NT2/D1 (cell line): Measurements from ENCODE around the gene PCDHA12.

ENCODE experiments used
- SUZ12 ChIP-seq: IDR thresholded peaks from 2 replicates; pipeline ENCODE4 v1.6.1; 2011; ENCODE audit not compliant: insufficient read length, insufficient read depth; ENCODE audit errors: extremely low read depth
- YY1 ChIP-seq: IDR thresholded peaks from 2 replicates; pipeline ENCODE4 v1.6.1; 2011; ENCODE audit not compliant: insufficient read length, insufficient read depth
- ZNF274 ChIP-seq: IDR thresholded peaks from 2 replicates; pipeline ENCODE4 v1.6.1; 2011; ENCODE audit warnings: mild to moderate bottlenecking, low read depth, low read length

- TF ChIP-seq ZNF274, result no peak
- TF ChIP-seq YY1, result no peak
- TF ChIP-seq SUZ12, result no peak
These were observed 33.8 kb upstream of the PCDHA12 start, which contains the start of gene PCDHA8 for GRCh38 chr5:140840978-140841962.
